Measurements from ENCODE around the gene ZC3H10.

The ZC3H10 gene

DNA sequence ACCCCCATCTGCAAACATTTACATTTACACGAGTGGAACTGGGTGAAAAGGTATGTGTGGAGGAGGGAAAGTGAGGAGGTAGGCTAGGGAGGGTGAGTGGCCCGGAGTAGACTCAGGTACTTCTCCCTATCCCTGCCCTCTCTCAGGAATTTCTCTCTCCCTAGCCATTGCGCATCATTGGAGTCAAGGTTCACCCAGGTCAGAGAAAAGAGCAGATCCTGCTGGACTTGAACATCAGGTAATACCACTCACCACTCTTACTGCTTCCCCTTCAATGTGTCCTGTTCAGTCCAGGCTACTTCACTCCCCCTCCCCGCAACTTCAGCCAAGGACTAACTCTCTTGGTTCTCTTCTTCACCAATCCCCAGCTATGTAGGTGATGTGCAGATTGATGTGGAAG, 12.8 kb downstream of the ZC3H10 start:
- in situ Hi-C loops (cut with HindIII; ENCODE audit: low sequenced_read_pairs), result no loop called here
- TF ChIP-seq, protein P1, sequence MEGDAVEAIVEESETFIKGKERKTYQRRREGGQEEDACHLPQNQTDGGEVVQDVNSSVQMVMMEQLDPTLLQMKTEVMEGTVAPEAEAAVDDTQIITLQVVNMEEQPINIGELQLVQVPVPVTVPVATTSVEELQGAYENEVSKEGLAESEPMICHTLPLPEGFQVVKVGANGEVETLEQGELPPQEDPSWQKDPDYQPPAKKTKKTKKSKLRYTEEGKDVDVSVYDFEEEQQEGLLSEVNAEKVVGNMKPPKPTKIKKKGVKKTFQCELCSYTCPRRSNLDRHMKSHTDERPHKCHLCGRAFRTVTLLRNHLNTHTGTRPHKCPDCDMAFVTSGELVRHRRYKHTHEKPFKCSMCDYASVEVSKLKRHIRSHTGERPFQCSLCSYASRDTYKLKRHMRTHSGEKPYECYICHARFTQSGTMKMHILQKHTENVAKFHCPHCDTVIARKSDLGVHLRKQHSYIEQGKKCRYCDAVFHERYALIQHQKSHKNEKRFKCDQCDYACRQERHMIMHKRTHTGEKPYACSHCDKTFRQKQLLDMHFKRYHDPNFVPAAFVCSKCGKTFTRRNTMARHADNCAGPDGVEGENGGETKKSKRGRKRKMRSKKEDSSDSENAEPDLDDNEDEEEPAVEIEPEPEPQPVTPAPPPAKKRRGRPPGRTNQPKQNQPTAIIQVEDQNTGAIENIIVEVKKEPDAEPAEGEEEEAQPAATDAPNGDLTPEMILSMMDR (IDR thresholded peaks at IDR 0.05; ENCODE audit: low read depth, low read length), result no peak
- no peak overlapping the region for H3K4me3 ChIP-seq (ENCODE audit: low read depth, low read length)
- DNase-seq (ENCODE audit: low read depth, low spot score), result no peak

DNA sequence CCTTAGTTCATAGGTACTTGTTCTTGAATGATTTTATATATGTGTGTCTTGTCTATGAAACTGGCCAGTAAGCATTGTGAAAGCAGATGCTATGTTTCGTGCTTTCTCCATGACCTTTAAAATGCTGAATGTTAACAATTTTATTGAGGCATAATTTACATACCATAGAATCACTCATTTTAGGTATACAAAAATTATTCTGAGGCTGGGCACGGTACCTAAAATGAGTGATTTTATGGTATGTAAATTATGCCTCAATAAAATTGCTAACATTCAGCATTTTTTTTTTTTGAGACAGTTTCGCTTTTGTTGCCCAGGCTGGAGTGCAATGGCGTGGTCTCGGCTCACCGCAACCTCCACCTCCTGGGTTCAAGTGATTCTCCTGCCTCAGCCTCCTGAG, 16.8 kb downstream of the ZC3H10 start:
- in situ Hi-C loops (cut with HindIII; ENCODE audit: low sequenced_read_pairs), result no loop called here
- H3K4me3 ChIP-seq (ENCODE audit: low read depth, low read length), result no peak overlapping the region
- no peak for DNase-seq (ENCODE audit: low read depth, low spot score)
- TF ChIP-seq, protein P1 (IDR thresholded peaks at IDR 0.05; ENCODE audit: low read depth, low read length), result no peak

DNA sequence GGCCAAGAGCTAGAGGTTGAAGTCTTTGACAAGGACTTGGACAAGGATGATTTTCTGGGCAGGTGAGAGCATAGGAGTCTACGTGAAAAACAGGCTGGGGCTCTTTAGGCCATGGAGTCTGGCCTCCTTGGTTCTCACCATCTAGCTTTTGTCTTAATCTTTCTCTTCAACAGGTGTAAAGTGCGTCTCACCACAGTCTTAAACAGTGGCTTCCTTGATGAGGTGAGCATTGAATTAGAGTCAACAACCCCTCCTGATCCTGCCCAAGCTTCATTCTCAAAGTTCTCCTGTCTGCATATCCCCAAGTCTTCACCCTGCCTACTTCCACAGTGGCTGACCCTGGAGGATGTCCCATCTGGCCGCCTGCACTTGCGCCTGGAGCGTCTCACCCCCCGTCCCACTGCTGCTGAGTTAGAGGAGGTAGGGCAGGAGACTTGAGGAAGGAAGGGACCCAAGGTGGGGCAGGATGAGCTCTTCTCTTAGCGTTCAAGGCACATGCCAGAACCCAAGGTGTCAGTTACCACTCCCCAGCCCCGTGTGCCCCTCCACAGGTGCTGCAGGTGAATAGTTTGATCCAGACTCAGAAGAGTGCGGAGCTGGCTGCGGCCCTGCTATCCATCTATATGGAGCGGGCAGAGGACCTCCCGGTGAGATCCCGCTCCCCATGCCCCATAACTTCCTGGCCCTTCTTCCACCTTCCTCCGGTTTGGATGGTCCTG, 19.9 kb downstream of the ZC3H10 start:
- no peak overlapping the region for H3K4me3 ChIP-seq (ENCODE audit: low read depth, low read length)
- DNase-seq (ENCODE audit: low read depth, low spot score), result no peak
- TF ChIP-seq, protein P1 (IDR thresholded peaks at IDR 0.05; ENCODE audit: low read depth, low read length), result no peak
- in situ Hi-C loops (cut with HindIII; ENCODE audit: low sequenced_read_pairs), result no loop called here

DNA sequence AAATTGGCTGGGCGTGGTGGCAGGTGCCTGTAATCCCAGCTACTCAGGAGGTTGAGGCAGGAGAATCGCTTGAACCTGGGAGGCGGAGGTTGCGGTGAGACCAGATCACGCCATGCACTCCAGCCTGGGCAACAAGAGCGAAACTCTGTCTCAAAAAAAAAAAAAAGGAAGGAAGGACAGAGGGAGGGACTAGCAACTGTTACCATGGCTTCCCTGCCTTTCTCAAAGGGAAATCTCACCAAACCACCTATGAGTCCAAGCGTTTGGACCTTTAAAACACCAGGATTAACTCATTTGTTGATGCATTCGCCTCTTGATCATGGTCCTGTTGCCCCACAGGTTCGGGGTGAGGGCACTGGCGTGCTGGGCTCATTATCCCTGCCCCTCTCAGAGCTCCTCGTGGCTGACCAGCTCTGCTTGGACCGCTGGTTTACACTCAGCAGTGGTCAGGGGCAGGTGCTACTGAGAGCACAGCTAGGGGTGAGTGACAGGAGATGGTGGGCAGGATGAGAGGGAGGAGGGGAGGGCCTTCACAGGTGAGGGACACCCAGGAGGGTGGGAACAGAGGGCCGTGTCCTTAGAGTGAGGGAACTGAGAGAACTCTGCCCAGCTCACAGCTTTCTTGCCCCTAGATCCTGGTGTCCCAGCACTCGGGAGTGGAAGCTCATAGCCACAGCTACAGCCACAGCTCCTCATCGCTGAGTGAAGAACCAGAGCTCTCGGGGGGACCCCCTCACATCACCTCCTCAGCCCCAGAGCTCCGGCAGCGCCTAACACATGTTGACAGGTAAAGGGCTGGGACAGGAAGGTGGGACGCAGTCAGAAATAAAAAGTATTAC, 24.1 kb downstream of the ZC3H10 start:
- in situ Hi-C loops (cut with HindIII; ENCODE audit: low sequenced_read_pairs), result no loop called here
- H3K4me3 ChIP-seq (ENCODE audit: low read depth, low read length), result no peak overlapping the region
- TF ChIP-seq, protein P1 (IDR thresholded peaks at IDR 0.05; ENCODE audit: low read depth, low read length), result no peak
- DNase-seq (ENCODE audit: low read depth, low spot score), result no peak

DNA sequence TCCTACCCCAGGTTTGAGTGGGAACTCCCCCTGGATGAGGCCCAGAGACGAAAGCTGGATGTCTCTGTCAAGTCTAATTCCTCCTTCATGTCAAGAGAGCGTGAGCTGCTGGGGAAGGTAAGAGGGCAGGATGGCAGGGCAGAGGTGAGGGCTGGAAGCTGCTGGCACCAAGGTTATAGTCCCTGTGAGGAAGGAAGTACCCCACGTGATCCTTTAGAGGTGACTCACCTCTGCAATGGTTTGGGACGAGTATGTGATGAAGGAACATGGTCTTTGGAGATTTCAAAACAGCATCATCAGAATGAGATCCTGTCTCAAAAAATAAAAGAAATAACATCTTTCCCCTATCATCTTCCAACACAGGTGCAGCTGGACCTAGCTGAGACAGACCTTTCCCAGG, 25.2 kb downstream of the ZC3H10 start:
- DNase-seq (ENCODE audit: low read depth, low spot score), result no peak
- H3K4me3 ChIP-seq (ENCODE audit: low read depth, low read length), result no peak overlapping the region
- TF ChIP-seq, protein P1 (IDR thresholded peaks at IDR 0.05; ENCODE audit: low read depth, low read length), result no peak
- in situ Hi-C loops (cut with HindIII; ENCODE audit: low sequenced_read_pairs), result no loop called here

DNA sequence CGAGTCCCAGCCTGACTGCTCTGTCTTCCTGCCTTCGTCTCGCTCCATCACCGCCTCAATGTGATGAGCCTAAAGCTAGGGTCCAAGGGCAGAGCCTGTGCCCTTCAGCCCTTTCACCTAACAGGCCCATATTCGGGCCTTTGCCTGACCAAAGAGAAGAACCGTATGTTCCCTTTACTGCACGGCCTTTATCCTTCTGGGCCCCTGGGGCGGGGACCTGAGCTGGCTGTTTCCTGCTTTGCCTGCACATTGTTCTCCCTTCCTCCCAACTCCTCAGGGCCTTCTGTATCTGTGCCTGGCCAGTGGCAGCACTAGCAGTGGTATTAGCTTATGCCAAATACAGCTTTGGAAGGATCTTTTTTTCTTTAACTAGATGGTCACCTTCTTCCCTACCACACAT, 25.8 kb downstream of the ZC3H10 start:
- DNase-seq (ENCODE audit: low read depth, low spot score), result no peak
- TF ChIP-seq, protein P1 (IDR thresholded peaks at IDR 0.05; ENCODE audit: low read depth, low read length), result no peak
- in situ Hi-C loops (cut with HindIII; ENCODE audit: low sequenced_read_pairs), result no loop called here
- H3K4me3 ChIP-seq (ENCODE audit: low read depth, low read length), result no peak overlapping the region

All from astrocyte of the spinal cord (primary cell).